Activated CD8-positive, alpha-beta memory T cell treated with anti-CD3 and anti-CD28 coated beads, Interleukin-2, amount 50 U/mL, for 4 hours (primary cell): Measurements from ENCODE around the gene DNAJB11.
"Not testable (repeated sequence)": the region's sequence is repeated elsewhere in the genome, so short reads cannot be mapped to it uniquely, and the experiment has no call there.

ENCODE experiments used
- DNase-seq: peaks from one replicate; pipeline ENCODE4 v3.0.0-alpha.2; 2020

The DNAJB11 gene

DNA sequence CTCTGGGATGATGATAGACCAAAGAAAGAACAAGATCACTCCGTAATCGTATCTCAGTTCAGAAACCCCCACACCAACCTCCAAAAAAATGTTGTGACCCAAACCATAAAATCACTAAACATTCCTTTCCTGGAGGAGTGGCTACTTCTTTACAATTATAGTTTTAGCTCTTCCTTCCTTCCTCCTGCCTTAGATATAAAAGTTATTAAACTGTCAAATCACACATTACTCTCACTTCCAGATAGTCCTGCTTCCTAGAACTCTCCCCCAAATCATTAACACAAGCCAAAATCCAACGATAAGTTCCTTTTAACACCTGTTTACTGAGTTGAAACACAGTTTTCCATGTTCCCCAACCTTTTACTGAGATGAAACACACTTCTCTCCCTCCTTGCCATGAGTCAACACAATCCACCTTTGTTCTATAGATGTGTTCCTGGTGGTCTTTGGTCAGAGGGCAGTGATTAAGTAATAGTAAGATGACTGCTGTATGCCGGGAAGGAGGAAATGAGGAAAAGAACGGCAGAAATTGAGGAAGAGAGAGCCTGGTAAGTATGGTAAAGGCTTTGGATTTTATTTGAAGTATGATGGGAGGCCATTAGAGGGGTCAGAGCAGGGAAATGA lies 18.0 kb upstream of the DNAJB11 start:
- DNase-seq = no peak

DNA sequence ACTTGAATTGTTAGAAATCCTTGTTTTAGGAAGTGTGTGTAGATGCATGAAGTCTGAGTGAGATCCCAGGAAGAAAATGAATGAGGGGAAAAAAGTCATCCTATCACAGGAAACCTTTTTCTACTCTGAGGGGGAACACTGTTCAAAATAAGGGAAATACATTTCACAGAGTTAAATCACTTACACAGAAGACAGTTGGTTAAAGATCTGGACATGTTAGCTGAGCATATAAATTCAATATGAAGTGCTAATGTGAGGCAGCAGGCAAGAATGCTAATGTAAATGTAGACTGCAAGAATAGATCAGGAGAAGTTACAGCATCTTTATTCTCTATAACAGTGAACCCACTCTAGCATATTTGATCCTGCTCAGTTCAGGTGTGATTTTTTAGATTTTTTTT lies 5.9 kb upstream of the DNAJB11 start:
- no peak for DNase-seq

DNA sequence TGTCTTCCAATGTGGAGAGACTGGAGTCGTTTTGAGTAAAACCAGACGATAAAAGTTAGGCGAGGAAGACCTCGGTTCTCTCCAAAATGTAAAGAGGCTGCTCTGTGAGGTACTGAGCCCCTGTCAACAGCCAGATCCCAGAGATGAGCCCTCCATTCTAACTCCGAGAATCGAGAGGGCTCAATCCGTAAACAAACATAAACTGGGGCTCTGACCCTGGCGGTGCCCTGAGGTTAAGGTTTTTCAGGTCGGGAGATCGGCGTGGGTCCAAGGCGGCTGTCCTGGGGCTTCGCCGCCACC lies 3.8 kb upstream of the DNAJB11 start:
- DNase-seq = no peak

DNA sequence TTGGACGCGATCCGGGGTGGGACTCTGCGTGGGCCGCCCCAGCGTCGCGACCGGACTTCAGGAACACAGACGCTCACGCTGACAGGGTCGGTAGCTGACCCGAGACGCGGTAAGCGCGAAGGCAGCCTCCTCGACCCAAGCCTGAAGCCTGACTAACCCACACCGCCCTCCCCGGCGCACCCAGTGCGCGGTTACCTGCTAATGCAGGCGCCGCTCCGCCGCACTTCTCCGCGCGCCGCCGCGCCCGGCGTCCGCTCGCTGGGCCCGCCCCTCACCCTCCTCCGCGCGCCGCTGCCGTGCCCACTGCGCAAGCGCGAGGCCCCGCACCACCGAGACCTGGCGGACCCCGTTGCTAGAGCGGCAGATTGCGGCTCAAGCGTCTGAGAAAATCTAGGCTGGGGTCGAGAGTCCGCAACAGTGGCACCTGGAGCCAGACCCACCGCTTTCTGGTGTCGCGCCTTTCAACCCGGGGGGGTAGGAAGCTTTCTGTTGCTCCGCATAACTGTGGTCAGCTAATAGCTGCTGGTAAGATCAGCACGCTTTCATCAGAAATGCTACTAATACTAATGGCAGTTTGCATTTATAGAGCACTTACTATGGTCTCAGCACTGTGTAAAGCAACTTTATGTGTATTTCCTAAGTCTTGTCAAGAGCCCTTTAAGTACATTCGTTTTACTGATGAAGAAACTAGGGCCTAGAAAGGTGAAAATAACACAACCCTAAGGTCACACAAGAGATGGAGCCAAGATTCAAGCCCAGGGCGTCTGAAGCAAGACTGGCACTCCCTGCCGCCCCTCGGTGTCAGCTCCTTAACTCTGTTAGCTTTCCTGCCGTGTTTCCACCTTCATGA lies 3.2 kb upstream of the DNAJB11 start, which contains the start of gene TBCCD1:
Gene TBCCD1, minus strand, starts transcription at position 268 of the 850 bp plus-strand sequence. CDS start 3,010 bp downstream, outside the sequence.
- peak; percentile 94 for DNase-seq

DNA sequence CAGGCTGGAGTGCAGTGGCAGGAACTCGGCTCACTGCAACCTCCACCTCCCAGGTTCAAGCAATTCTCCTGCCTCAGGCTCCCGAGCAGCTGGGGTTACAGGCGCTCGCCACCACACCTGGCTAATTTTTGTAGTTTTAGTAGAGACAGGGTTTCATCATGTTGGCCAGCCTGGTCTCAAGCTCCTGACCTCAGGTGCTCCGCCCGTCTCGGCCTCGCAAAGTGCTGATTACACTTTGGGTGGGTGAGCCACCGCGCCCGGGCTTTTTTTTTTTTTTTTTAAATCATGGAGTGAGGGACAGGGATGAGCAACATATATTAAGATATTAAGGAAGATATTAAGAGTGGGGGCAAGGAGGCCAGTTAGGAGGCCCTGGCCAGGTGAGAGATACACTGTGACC lies 1.2 kb upstream of the DNAJB11 start:
- not testable (repeated sequence) for DNase-seq

DNA sequence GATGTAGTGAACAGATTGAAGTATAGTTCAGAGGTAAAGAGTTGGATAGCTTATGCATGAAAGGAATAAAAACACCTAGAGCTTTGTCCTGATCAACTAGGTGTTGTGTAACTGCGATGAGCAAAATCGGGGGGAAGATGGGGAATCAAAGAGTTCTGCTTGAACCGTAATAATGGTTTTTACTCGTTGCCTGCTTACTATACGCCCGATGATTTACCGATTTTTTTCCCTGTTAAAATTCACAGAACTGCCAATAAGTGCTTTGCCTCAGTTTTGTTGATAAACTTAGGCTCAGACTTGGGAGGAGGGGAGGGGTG lies 783 bp upstream of the DNAJB11 start:
- DNase-seq = no peak

DNA sequence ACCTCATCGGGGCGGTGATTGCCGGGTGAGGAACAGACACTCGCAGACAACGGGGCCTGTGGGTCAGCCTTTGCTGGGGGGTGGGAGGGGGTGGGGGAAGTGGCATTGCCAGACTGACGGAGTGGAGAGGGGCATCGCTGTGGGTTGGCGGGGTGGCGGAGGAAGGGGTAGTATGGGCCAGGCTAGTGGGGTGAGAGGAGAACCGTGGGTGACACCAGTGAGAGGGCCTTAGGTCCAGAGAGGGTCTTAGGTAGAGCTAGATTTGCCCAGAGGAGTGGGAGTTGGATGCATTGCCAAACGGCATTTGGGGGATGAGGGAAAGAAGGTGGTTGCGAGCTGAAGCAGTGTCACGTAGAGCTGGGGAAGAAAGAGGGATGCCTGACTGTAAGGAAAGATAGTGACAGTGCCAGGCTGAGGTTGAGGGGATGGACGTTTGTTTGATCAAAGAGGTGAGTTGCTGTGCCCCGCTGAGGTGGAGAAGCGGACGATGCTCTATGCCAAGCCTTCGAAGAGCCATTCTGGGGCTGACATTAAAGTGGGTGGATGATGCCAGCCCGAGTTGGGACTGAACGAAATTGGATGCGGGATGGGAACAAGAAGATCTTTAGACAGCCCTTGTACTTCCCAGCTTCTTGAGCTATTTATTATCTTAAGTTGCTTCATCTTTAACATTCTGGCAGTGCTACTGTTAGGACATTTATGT lies 572 bp downstream of the DNAJB11 start:
- DNase-seq = no peak

DNA sequence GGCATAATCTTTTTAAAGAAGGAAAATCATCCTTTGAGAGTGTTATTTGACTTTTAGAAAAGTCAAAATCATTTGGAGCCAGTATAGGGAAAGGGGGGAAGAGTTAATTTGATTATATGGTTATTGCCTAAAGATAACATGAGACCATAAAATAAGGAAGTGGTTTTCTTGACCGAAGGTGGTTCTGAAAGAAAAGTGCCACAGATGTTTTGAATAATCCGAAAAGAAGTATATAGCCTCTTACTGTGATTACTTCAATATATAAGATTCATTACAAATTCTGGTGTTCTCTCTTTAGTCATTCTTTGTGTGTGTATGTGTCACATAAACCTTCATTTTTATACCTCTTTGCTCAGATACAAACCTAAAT lies 1.1 kb downstream of the DNAJB11 start:
- DNase-seq = no peak

DNA sequence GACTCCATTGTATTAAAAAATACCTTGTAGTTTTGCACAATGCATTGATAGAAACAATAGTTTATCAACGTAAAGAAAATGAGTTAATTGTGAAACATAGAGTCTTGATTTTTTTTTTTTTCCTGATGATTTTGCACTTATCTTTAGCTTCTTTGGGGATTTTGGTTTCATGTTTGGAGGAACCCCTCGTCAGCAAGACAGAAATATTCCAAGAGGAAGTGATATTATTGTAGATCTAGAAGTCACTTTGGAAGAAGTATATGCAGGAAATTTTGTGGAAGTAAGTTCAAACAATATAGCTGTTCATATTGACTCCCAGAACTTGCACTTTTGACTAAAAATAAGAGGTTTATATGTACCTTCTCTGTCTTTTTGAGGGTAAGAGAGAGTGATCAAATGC lies 7.0 kb downstream of the DNAJB11 start:
- no peak for DNase-seq

DNA sequence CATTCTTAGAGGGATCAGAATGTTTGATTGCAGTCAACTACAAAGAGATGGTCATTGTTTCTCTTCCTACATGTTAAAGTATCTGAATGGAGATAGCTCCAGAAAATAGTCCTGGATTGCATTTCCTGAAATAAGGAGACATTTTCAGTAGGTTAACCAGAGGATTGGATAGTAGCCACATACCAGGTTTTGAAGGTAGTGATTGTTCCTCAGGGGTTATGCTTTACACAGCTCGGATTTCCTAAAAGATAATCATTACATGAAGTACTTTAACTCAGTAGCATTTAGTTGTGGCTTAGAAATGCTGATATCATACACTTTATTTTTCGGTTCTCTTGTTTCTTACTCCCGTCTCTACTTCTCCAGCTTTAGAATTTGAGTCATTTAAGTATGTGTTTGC lies 10.3 kb downstream of the DNAJB11 start:
- DNase-seq = no peak

DNA sequence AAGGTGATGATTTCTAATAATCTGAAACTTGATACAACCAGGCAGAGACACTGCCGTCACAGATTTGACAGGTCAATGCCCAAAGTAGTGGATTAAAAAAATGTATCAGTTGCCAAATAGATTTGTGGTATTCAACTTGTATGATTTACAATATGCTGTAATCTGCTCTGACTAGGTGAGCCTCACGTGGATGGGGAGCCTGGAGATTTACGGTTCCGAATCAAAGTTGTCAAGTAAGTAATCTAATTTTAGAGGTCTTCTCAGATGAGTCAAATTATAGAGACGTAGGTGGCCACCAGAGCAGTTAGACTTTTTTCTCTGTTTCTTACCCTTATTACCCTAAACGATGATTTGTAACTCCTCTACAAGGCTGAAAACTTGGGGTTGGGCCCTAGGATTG lies 12.0 kb downstream of the DNAJB11 start:
- DNase-seq = no peak

DNA sequence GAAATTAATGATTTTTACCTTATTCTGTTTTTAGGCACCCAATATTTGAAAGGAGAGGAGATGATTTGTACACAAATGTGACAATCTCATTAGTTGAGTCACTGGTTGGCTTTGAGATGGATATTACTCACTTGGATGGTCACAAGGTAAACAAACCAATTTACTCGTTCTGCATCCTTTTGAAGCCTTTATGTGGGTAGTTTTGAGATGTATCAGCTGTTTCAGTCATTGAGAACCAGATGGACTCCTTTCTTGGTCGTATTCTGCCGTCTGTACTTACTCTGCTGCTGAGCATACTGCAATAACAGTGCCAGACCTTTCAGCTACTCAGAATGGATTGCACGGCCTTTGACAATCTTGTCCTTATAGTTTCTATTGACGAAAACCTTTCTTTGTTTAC lies 13.3 kb downstream of the DNAJB11 start:
- no peak for DNase-seq

DNA sequence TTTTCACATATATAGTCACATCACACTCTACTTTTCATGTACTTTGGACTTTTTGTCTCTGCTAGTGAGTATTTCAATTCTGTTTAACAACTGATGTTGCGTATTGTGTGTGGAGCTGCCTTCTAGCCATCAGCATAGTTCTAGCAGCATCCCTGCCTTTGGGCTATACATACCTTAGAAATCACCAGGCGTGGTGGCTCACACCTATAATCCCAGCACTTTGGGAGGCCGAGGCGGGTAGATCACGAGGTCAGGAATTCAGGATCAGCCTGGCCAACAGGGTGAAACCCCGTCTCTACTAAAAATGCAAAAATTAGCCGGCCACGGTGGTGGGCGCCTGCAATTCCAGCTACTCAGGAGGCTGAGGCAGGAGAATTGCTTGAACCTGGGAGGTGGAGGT lies 15.7 kb downstream of the DNAJB11 start:
- not testable (repeated sequence) for DNase-seq

DNA sequence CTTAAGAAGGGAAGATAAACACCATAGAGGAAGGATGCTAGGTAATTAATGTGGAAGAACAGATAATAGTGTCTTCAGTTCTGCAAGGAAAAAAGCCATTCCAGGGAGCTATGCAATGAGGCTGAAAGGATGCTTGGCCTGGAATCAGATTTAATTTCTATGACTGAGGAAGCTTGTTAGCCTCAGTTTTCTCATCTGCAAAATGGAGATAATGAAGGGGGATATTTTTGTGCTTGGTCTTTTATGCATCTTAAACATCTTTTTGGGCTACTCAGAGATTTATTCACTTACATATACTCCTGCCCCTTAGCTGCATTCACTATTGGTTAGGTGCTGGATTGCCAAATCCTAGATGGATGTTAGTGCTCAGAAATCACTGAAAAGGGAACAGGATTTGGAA lies 16.7 kb downstream of the DNAJB11 start:
- DNase-seq = no peak

DNA sequence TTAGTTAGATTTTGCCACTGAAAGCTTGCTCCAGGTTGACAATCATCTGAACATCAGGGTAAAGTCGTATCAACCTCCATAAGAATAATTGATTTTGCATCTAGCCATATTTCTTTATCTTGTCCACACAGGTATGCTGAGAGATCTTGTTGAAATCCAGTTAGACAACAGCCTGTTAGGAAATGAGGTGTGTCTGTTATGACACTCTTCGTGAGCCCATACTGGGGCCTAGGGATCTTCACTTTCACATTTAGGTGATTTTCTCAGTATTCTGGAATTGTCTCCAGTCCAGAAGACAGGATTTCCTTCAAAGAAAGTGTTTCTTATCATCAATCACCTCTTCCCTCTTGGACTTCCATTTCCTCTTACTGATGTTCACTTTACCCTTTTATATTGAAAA lies 18.1 kb downstream of the DNAJB11 start:
- no peak for DNase-seq

DNA sequence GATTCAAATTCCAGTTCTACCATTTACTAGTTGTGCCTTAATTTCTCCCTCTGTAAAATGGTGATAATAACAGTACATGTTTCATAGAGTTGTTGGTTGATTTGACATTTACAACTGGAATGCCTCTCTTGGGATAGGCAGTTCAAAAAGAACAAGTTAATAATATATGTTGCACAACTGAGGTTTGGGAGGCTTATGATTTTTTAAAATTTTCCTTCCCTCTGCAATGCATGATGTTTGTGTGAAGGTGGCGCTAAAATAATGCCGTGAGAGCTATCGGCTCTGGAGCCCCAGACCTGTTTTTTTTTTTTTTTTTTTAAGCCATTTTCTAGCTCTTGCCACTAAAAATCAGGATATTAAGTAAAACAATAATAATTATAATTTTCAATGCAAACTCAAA lies 18.6 kb downstream of the DNAJB11 start:
- DNase-seq = no peak

DNA sequence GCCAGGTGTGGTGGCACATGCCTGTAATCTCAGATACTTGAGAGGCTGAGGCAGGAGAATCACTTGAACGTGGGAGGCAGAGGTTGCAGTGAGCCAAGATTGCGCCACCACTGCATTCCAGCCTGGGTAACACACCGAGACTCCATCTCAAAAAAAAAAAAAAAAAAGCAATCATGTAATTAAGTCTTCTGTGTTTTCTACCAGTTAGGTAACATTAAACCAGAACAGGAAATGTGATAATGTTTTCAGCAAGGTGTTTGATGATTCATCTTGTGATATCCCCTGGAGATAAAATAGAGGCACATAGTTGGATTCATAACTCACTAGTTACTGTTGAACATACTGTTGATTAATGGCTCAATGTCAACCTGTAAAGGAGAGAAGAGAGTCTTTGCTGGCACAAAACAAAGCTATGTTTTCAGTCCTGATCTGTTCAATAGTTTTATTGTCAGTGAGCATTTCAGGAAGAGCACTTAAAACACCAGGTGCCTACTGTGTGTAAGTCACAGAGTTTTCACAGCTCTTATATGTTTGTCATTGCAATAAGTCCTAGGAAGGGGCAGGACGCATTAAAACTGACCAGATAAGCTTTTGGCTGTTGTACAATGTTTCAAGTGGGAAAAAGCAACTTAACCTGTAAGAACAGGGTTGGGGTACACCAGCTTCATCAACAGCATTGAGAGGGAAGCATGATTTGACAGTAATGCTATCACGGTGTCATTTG lies 19.5 kb downstream of the DNAJB11 start:
- no peak for DNase-seq

DNA sequence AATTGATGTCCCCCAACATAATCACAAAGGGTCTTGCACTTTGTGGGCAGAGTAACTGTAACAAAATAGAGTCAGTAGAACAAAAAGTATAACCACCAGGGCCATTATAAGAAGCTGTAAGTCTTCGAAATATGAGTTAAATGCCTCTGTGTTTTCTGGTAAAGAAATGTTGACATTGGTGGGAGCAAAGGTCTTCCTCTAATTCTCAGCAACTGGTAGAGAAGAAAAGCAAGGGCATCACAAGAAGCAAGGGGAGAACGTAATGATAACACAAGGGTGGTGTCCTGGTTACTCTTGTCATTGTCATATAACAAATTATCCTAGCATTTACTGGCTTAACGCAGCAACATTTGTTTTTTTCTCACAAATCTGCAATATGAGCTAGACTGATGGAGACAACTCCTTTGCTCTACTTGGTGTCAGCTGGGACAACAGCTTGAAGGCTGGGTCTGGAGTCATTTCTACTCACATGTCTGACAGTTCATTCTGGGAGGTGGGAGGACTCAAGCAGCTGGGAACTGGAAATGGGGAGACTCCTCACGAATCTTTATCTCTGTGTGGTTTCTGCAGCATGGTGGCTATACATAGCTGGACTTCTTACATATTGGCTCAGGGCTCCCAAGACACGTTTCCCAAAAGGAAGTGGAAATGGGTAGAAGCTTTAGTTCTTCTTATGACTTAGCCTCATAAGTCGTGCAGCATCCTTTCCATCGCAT lies 20.2 kb downstream of the DNAJB11 start:
- no peak for DNase-seq

DNA sequence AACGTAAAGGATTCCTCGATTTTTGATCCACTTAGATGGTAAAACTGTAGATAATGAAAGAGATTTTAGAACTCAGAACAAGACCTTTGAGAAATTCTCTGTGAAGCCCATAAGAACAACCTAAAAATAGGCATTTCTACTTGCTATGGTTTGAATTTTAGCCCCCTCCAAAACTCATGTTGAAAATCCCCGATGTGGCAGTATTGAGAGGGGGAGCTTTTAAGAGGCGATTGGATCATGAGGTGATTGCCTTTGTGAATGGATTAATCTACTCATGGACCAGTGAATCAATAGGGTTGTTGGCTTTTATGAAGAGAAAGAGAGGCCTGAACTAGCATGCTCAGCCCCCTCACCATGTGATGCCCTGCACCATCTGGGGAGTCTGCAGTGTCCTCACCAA lies 22.2 kb downstream of the DNAJB11 start:
- DNase-seq = no peak

DNA sequence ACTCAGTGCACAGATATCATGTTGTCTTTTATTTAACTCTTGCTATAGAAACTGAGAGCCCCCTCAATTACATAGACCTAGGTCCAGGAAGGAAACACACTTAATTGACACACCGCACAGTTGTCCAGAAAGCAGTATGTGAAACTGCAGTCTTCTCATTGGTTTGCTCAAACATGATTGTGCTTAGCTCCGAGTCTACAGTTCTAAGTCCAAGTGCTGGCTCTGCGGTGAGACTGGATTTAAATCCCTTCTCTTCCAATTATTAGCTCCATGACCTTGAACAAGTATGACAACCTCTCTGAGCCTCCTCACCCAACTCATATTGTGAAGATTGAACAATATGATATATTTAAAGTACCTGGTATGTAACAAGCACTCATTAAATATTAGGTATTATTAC lies 23.3 kb downstream of the DNAJB11 start:
- DNase-seq = no peak

DNA sequence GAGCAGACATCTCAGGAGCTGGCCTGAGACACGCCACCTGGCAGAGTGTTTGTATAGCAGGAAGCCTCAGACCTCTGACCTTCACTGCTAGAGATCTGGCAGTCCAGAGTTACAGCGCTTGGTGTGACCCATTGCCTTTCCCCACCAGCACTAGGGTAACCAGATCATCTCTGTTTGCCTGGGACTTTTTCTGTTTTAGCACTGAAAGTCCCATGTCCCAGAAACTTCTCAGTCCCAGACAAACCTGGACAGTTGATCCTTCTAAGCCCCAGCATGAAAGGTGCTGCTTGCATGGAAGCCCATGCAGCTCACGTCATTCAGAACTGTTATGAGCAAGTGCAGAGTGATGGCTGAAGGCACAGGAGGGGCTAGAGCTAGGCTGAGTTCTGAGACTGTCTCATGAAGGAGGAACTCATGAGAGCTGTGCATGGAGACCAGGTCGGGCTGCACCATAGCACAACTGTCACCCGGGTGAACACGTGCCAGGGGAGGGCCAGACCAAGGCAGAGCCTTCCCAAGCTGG lies 24.1 kb downstream of the DNAJB11 start:
- DNase-seq = no peak

DNA sequence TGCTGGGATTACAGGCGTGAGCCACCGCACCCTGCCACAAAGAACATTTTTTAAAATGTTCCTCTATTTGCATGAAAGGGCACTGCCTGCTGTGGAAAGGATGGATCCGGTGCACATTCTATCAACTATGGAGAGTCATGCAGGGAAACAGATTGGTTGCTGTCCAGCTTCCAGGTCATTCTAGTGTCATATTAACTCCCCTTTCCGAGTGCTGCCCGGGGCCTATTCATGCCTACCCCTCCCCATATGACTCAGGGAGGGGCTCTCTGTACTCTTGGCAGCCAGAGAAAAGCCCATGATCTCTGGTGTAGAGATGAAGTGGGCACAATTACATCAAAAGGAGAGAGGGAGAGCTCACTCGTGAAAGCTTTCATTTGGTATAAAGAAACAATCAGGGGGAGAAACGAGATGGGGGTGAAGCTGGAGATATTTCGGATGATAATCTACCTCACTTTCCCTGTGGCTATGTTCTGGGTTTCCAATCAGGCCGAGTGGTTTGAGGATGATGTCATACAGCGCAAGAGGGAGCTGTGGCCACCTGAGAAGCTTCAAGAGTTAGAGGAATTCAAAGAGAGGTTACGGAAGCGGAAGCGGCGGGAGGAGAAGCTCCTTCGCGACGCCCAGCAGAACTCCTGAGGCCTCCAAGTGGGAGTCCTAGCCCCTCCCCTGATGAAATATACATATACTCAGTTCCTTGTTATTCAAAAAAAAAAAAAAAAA lies 26.2 kb downstream of the DNAJB11 start:
- no peak for DNase-seq
